GM12801 (cell line): ENCODE measurements around the gene GAS2.

Experiments
- CTCF ChIP-seq: IDR thresholded peaks from one replicate; pipeline ENCODE4 v1.5.1; 2011; ENCODE audit warnings: control low read depth; ENCODE audit not compliant: insufficient read length; ENCODE audit errors: extremely low read depth

Gene GAS2

GRCh38 chr11:22792497-22792896 lies 126.1 kb downstream of the GAS2 start:
- TF ChIP-seq CTCF: no peak

- TF ChIP-seq CTCF: no peak
Measured at GRCh38 chr11:22795914-22796313, 129.5 kb downstream of the GAS2 start.

GRCh38 chr11:22797047-22797446 lies 130.6 kb downstream of the GAS2 start:
- TF ChIP-seq CTCF: no peak

GRCh38 chr11:22798901-22799300 lies 132.5 kb downstream of the GAS2 start:
- TF ChIP-seq CTCF: no peak

GRCh38 chr11:22800482-22800881 lies 134.1 kb downstream of the GAS2 start:
- TF ChIP-seq CTCF: no peak

GRCh38 chr11:22802861-22803260 lies 136.4 kb downstream of the GAS2 start:
- no peak for TF ChIP-seq CTCF

- no peak for TF ChIP-seq CTCF
Measured at GRCh38 chr11:22807391-22807790, 141.0 kb downstream of the GAS2 start.
